Choroid plexus epithelial cell (primary cell): ENCODE results near the gene MAP7D1.

ENCODE experiments used
- DNase-seq: peaks from one replicate; pipeline ENCODE4 v3.0.0-alpha.2; 2010; ENCODE audit warnings: low read depth
- H3K4me3 ChIP-seq: 2 replicates; pipeline ENCODE4 v1.5.1; 2011; ENCODE audit warnings: low read depth, mild to moderate bottlenecking, control low read depth, low read length, moderate library complexity
- CTCF ChIP-seq: conservative IDR thresholded peaks from 2 replicates; pipeline ENCODE4 v1.5.1; 2011; ENCODE audit warnings: low read depth, mild to moderate bottlenecking, control low read depth, inconsistent platforms, low read length, moderate library complexity

MAP7D1 gene

DNA sequence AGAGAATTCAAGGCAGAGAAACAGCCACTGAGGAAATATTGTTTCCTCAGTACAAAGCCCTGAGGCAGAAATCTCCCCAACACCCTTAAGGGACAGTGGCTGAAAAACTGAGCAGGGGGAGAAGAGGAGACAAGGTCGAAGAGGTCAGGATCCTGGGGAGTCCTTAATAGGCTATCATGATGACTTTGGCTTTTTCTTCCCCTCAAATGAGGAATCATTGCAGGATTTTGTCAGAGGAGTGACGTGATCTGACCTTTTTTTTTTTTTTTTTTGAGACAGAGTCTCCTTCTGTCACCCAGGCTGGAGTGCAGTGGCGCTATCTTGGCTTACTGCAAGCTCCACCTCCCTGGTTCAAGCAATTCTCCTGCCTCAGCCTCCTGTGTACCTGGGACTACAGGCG lies 10.2 kb downstream of the MAP7D1 start:
- no peak for TF ChIP-seq CTCF
- no peak for DNase-seq
- no peak overlapping the region for H3K4me3 ChIP-seq

DNA sequence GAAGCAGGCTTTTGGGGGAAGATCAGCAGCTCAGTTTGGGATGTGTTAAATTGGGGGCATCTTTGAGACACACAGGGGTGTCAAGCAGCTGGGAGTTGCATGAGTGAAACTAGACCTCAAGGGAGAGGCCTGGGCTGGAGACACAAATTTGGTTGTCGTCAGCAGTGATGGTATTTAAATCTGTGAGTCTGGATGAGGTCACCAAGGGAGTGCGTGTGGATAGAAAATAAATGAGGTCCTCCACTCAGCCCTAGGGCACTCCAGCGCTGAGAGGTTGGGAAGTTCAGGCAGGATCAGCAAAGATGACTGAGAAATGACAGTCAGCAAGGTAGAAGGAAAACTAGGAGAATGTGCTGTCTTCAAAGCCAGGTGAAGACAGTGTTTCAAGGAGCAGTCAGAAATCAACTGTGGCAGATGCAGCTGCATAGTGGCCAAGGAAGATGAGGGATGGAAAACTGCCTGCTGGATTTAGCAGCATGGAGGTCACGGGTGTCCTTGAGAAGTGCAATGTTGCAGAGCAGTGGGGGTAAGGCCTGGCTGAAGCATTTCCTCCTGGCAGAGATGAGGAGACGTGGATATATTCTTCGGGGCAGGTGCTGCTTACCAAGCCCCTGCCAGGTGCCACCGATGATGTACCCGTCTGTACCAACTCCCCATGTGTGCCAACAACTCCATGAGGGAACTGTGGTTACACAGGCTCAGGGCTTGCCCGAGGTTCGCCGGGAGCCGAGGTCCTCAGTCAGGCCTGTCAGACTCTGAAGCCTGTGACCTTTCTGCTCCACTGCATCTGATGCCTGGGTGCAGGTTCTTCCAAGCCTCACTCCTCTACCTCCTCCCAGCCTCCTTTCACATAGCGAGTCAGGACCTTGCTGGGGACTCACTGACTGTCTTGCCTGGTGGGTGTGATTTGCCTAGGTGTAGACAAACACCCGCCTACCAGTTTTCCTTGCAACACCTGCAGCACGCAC lies 11.3 kb downstream of the MAP7D1 start:
- no peak overlapping the region for H3K4me3 ChIP-seq
- DNase-seq, result no peak
- no peak for TF ChIP-seq CTCF

DNA sequence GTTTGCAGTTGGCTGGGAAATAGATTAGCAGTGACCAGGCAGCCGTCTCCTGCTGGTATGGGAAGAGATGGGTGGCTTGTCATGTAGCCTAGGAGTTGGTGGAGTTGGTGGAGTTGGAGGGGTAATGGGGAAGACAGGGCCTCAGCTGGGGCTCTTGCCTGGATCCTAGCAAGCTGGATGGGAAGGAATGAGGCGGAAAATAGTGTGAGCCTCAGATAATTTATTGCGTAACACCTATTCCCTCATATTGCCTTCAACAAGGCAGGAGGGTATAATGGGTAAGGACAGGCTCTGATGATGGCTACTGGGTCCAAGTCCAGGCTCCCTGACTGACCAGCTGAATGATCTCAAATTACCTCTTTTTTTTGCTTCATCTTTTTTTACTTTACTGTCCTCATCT lies 12.6 kb downstream of the MAP7D1 start:
- no peak overlapping the region for H3K4me3 ChIP-seq
- no peak for TF ChIP-seq CTCF
- no peak for DNase-seq

DNA sequence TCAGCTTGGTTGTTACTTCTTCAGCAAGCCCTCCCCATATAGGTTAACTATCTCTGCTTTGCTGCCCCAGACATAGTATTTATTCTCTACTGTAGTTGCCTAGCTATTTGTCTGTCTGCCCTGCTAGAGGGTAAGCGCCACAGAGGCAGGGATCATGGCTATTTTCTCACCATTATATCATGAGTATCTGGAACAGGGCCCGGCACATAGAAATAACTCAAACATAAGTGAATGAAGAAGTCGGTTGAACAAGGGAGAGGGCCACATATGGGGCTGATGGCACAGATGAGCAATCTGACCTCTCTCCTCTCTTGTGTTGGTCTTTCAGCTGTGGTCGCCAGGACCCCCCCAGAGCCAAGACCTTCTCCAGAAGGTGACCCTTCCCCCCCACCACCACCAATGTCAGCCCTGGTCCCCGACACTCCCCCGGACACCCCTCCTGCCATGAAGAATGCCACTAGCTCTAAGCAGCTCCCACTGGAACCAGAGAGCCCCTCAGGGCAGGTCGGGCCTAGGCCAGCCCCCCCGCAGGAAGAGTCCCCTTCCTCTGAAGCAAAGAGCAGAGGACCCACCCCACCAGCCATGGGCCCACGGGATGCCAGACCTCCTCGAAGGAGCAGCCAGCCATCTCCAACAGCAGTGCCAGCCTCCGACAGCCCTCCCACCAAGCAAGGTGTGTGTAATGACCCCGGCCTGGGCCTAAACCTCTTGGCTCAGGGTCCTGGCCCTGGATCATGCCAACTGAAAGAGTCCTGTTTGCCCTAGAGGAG lies 14.9 kb downstream of the MAP7D1 start:
- no peak for TF ChIP-seq CTCF
- no peak overlapping the region for H3K4me3 ChIP-seq
- DNase-seq, result no peak

GRCh38 chr1:36172017-36172747 lies 16.2 kb downstream of the MAP7D1 start:
- DNase-seq, result no peak
- no peak overlapping the region for H3K4me3 ChIP-seq
- no peak for TF ChIP-seq CTCF

GRCh38 chr1:36172983-36173382 lies 17.0 kb downstream of the MAP7D1 start:
- peak; percentile 61 for DNase-seq
- H3K4me3 ChIP-seq, result no peak overlapping the region
- no peak for TF ChIP-seq CTCF
